Gastrocnemius medialis (tissue), 4 donors: ENCODE data around the gene NHLH2. TPM values are rescaled to one million over a fixed set of nuclear protein-coding genes. Genes with fewer than 3 reads are reported as not detected.

ENCODE experiments used
- total RNA-seq, 4 donors: library from RNA; depleted of rRNA; stranded (reverse); fragments of >200 nt; gene quantifications; one replicate each; pipeline versions ENCODE4 v1.1.0 to v1.2.3, GENCODE V29; 2016

NHLH2 gene
- total RNA-seq, 4 donors from 2014 or later = not detected

Other genes with a start within 250 kb of the NHLH2 start
- 1 to 10 TPM in 3 of 4 donors, under 1 TPM in 1; 0.66 to 1.2 (median 1.1) TPM for gene VANGL1, start 199.2 kb downstream of the NHLH2 start, total RNA-seq
- gene CASQ2, start 72.4 kb downstream of the NHLH2 start, total RNA-seq = 100 to 1,000 TPM in 1 of 4 donors, 10 to 100 TPM in 3; 16.5 to 207 (median 83.2) TPM
- gene SLC22A15, start 135.4 kb upstream of the NHLH2 start, total RNA-seq = under 1 TPM; 0.15 to 0.62 (median 0.41) TPM